Fibroblast of lung (primary cell): ENCODE measurements around the gene RMC1. TPM values are rescaled to one million over a fixed set of nuclear protein-coding genes. Genes with fewer than 3 reads are reported as not detected.
A peak's percentile ranks its signal among the peaks of the same experiment; 100 is the strongest.

Source experiments
- DNase-seq, 2 donors: peaks; one replicate each; pipeline versions ENCODE4 v3.0.0 to v3.0.0-alpha.2; 2010; ENCODE audit warnings: low read depth in 2 of 2
- H2AFZ ChIP-seq: 2 replicates; pipeline ENCODE4 v1.5.1; 2012; ENCODE audit warnings: low read length, control low read depth, inconsistent platforms
- H3K27ac ChIP-seq: 2 replicates; pipeline ENCODE4 v1.5.1; 2011; ENCODE audit warnings: low read length, control low read depth; ENCODE audit not compliant: insufficient read depth
- H3K27me3 ChIP-seq: 2 replicates; pipeline ENCODE4 v1.5.1; 2011; ENCODE audit warnings: mild to moderate bottlenecking, low read length; ENCODE audit not compliant: control insufficient read depth, insufficient read depth
- H3K36me3 ChIP-seq: 2 replicates; pipeline ENCODE4 v1.5.1; 2011; ENCODE audit warnings: low read length; ENCODE audit not compliant: control insufficient read depth, insufficient read depth
- H3K4me1 ChIP-seq: 2 replicates; pipeline ENCODE4 v1.5.1; 2011; ENCODE audit warnings: low read length; ENCODE audit not compliant: control insufficient read depth, insufficient read depth; ENCODE audit errors: extremely low read depth
- H3K4me2 ChIP-seq: 2 replicates; pipeline ENCODE4 v1.5.1; 2011; ENCODE audit warnings: low read length, control low read depth; ENCODE audit not compliant: insufficient read depth; ENCODE audit errors: extremely low read depth
- H3K4me3 ChIP-seq, 4 experiments: fragments of 200-600 bp in 1 of 4; sonication (generic) in 1 of 4; replicated peaks in 1 of 4; 2 replicates each; pipeline ENCODE4 v1.5.1; 2011 to 2016; ENCODE audit warnings: low read length in 4 of 4, low read depth in 3 of 4, mild to moderate bottlenecking in 3 of 4, control low read depth in 2 of 4, inconsistent platforms in 1 of 4, mixed read lengths in 1 of 4; ENCODE audit not compliant: insufficient read depth in 1 of 4; ENCODE audit errors: control extremely low read depth in 1 of 4
- H3K79me2 ChIP-seq: 2 replicates; pipeline ENCODE4 v1.5.1; 2012; ENCODE audit warnings: mild to moderate bottlenecking, low read length, inconsistent platforms; ENCODE audit not compliant: control insufficient read depth, insufficient read depth
- H3K9ac ChIP-seq: 2 replicates; pipeline ENCODE4 v1.5.1; 2011; ENCODE audit warnings: mild to moderate bottlenecking, low read length, control low read depth; ENCODE audit not compliant: insufficient read depth
- H3K9me3 ChIP-seq: 2 replicates; pipeline ENCODE4 v1.5.1; 2012; ENCODE audit warnings: low read depth, low read length; ENCODE audit not compliant: control insufficient read depth, insufficient read depth
- H4K20me1 ChIP-seq: 2 replicates; pipeline ENCODE4 v1.5.1; 2011; ENCODE audit warnings: low read length; ENCODE audit not compliant: control insufficient read depth, insufficient read depth; ENCODE audit errors: extremely low read depth
- CTCF ChIP-seq, 2 donors: IDR thresholded peaks in 1 of 2; conservative IDR thresholded peaks in 1 of 2; 1 replicate in 1 of 2; 2 replicates in 1 of 2; pipeline ENCODE4 v1.5.1; 2011 to 2012; ENCODE audit warnings: low read length in 2 of 2, control low read depth in 1 of 2, inconsistent platforms in 1 of 2, low read depth in 1 of 2, mild to moderate bottlenecking in 1 of 2
- EZH2 ChIP-seq: IDR thresholded peaks from 2 replicates; pipeline ENCODE4 v1.5.1; 2012; ENCODE audit warnings: low read length, control low read depth, mild to moderate bottlenecking; ENCODE audit errors: missing control alignments
- polyA plus RNA-seq, 2 donors: library from polyadenylated mRNA; depleted of rRNA in 1 of 2; stranded (reverse) in 1 of 2; unstranded in 1 of 2; fragments of >200 nt; gene quantifications; 2 replicates each; pipeline ENCODE4 v1.2.1, GENCODE V29; 2011 to 2012; ENCODE audit warnings: missing spikeins in 1 of 2
- total RNA-seq: library from RNA; depleted of rRNA; stranded (reverse); fragments of >200 nt; gene quantifications from 2 replicates; pipeline ENCODE4 v1.2.1, GENCODE V29; 2014

The RMC1 gene
- total and polyA plus RNA-seq, 2 donors (not counting 1 experiment from before 2014, with no cell fraction given), result 22.5 to 29.6 TPM

GRCh38 chr18:23521271-23521670, 18.0 kb downstream of the RMC1 start:
- H3K4me3 ChIP-seq, result no peak overlapping the region
- no peaks in the 10 kb centered on the region for H3K27me3 ChIP-seq
- no peak overlapping the region for H3K27ac ChIP-seq
- no peak overlapping the region for H3K9ac ChIP-seq
- H3K79me2 ChIP-seq, result no peaks in the 10 kb centered on the region
- peaks cover 5% of the 10 kb centered on the region for H3K4me1 ChIP-seq
- H3K36me3 ChIP-seq, result peaks cover 21% of the 10 kb centered on the region
- TF ChIP-seq EZH2 (no peak), CTCF (conservative IDR thresholded peaks at IDR 0.05 in 1 of 2, IDR thresholded peaks at IDR 0.05 in 1 of 2; ENCODE audit: low read depth in 1 of 2, low read length in 2 of 2) (no peak)
- no peaks in the 10 kb centered on the region for H3K9me3 ChIP-seq
- DNase-seq, result no peak
- no peaks in the 10 kb centered on the region for H4K20me1 ChIP-seq
- no peak overlapping the region for H2AFZ ChIP-seq
- no peak overlapping the region for H3K4me2 ChIP-seq

- Histone ChIP-seq H3K36me3 (peaks cover 21% of the 10 kb centered on the region), H3K27me3 (no peaks in the 10 kb centered on the region), H3K27ac (no peak overlapping the region), H3K4me2 (no peak overlapping the region), H4K20me1 (no peaks in the 10 kb centered on the region), H3K4me1 (peaks cover 5% of the 10 kb centered on the region), H3K79me2 (no peaks in the 10 kb centered on the region), H3K9me3 (no peaks in the 10 kb centered on the region), H3K4me3 (no peak overlapping the region), H3K9ac (no peak overlapping the region), H2AFZ (no peak overlapping the region)
- no peak for DNase-seq
- TF ChIP-seq EZH2 (no peak), CTCF (conservative IDR thresholded peaks at IDR 0.05 in 1 of 2, IDR thresholded peaks at IDR 0.05 in 1 of 2; ENCODE audit: low read depth in 1 of 2, low read length in 2 of 2) (no peak)
Observed at GRCh38 chr18:23521907-23522306, 18.6 kb downstream of the RMC1 start.

GRCh38 chr18:23523429-23524212, 20.3 kb downstream of the RMC1 start:
- H3K4me2 ChIP-seq, result no peak overlapping the region
- no peaks in the 10 kb centered on the region for H3K79me2 ChIP-seq
- H4K20me1 ChIP-seq, result no peaks in the 10 kb centered on the region
- no peak overlapping the region for H3K27ac ChIP-seq
- DNase-seq, result peak in 1 of 2 donors; percentile 63
- no peaks in the 10 kb centered on the region for H3K27me3 ChIP-seq
- H3K4me3 ChIP-seq, result no peak overlapping the region
- H3K36me3 ChIP-seq, result peaks cover 20% of the 10 kb centered on the region
- no peaks in the 10 kb centered on the region for H3K9me3 ChIP-seq
- no peak for TF ChIP-seq CTCF (conservative IDR thresholded peaks at IDR 0.05 in 1 of 2, IDR thresholded peaks at IDR 0.05 in 1 of 2; ENCODE audit: low read depth in 1 of 2, low read length in 2 of 2)
- no peak for TF ChIP-seq EZH2
- H3K9ac ChIP-seq, result no peak overlapping the region
- H2AFZ ChIP-seq, result no peak overlapping the region
- peaks cover 6% of the 10 kb centered on the region for H3K4me1 ChIP-seq
